Body of pancreas (tissue), 4 donors: ENCODE data around the gene KRT16.
"Not testable (repeated sequence)": the region's sequence is repeated elsewhere in the genome, so short reads cannot be mapped to it uniquely, and the experiment has no call there.

Source experiments
- POLR2A ChIP-seq, 3 donors: fragments of 450-650 bp; IDR thresholded peaks; one replicate each; pipeline ENCODE4 v1.6.1; 2016; ENCODE audit warnings: antibody characterized with exemption in 3 of 3, mild to moderate bottlenecking in 2 of 3
- TF ChIP-seq, protein P1 (sequence below), 7 experiments: fragments of 450-650 bp in 4 of 7; fragments of 200-600 bp in 3 of 7; sonication (generic) in 3 of 7; IDR thresholded peaks; one replicate each; pipeline ENCODE4 v1.5.1; 2016 to 2019; ENCODE audit warnings: antibody characterized with exemption in 7 of 7

DNA sequence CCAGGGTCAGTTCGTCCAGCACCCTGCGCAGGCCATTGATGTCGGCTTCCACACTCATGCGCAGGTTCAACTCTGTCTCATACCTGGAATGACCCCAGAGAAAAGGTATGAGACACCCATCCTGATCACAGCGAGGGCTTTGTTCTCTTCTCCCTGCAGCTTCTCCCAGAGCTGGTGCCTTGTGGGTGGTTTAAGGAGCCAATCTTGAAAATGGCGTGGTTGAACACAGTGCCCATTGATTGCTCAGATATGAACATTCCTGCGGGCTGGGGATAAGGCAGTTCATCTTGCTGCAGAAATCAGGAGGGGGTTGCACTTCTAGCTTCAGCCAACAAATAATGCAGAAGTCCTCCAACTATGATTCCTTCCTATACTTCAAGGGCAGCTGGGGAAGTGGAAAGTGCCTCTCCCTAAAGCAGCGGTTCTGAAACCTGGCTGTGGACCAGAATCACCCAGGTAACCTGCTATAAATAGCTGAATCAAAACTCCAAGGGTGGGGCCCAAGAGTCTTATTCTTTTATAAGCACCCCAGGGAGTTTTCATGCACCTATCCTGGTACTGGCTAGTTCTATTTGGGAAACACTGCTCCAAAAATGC, 28.1 kb downstream of the KRT16 start:
- TF ChIP-seq, protein P1, sequence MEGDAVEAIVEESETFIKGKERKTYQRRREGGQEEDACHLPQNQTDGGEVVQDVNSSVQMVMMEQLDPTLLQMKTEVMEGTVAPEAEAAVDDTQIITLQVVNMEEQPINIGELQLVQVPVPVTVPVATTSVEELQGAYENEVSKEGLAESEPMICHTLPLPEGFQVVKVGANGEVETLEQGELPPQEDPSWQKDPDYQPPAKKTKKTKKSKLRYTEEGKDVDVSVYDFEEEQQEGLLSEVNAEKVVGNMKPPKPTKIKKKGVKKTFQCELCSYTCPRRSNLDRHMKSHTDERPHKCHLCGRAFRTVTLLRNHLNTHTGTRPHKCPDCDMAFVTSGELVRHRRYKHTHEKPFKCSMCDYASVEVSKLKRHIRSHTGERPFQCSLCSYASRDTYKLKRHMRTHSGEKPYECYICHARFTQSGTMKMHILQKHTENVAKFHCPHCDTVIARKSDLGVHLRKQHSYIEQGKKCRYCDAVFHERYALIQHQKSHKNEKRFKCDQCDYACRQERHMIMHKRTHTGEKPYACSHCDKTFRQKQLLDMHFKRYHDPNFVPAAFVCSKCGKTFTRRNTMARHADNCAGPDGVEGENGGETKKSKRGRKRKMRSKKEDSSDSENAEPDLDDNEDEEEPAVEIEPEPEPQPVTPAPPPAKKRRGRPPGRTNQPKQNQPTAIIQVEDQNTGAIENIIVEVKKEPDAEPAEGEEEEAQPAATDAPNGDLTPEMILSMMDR (IDR thresholded peaks at IDR 0.05) = not testable (repeated sequence)
- TF ChIP-seq POLR2A (IDR thresholded peaks at IDR 0.05) = not testable (repeated sequence)
